Endothelial cell of umbilical vein (primary cell): Measurements from ENCODE around the gene ANKK1. TPM values are rescaled to one million over a fixed set of nuclear protein-coding genes. Genes with fewer than 3 reads are reported as not detected.

Experiments
- BruUV-seq: library from RNA; stranded (reverse); fragments of 400-500 nt; replicated peaks from 2 replicates; lab custom pipeline; 2021; lab: Mats Ljungman, UMichigan
- CTCF ChIA-PET: fragments of 300-600, 350-600 bp; sonication (Branson Sonifier 250); formaldehyde crosslinking; loops from one replicate; lab custom pipeline; 2021; ENCODE audit warnings: antibody characterized with exemption, inconsistent platforms; lab: Charles Lee
- POLR2A ChIA-PET: fragments of 300-600, 350-600 bp; sonication (Branson Sonifier 250); formaldehyde crosslinking; loops from one replicate; lab custom pipeline; 2021; ENCODE audit warnings: antibody characterized with exemption, inconsistent platforms; lab: Charles Lee
- DNase-seq: peaks from one replicate; pipeline ENCODE4 v3.0.0-alpha.2; 2011; ENCODE audit warnings: low read depth, low spot score
- FAIRE-seq: peaks from 2 replicates; lab custom pipeline; 2011; peaks lifted over from hg19 to GRCh38; lab: Jason Lieb, UNC
- H2AFZ ChIP-seq: 2 replicates; pipeline ENCODE4 v1.6.0; 2012; ENCODE audit warnings: low read depth, low read length, control low read depth, inconsistent platforms
- H3K27ac ChIP-seq: 2 replicates; pipeline ENCODE4 v1.5.1; 2011; ENCODE audit warnings: low read depth, mild to moderate bottlenecking, control low read depth, low read length, moderate library complexity; ENCODE audit not compliant: insufficient read depth
- H3K27me3 ChIP-seq, 2 experiments: 2 replicates each; pipeline versions ENCODE4 v1.6.0 to v1.6.1; 2011; ENCODE audit warnings: low read length in 2 of 2, mixed read lengths in 1 of 2; ENCODE audit not compliant: control insufficient read depth in 2 of 2, insufficient read depth in 2 of 2
- H3K36me3 ChIP-seq, 2 experiments: 2 replicates in 1 of 2; 3 replicates in 1 of 2; pipeline ENCODE4 v1.5.1; 2011; ENCODE audit warnings: low read length in 2 of 2, mild to moderate bottlenecking in 1 of 2, moderate library complexity in 1 of 2; ENCODE audit not compliant: control insufficient read depth in 2 of 2, insufficient read depth in 2 of 2; ENCODE audit errors: extremely low read depth in 1 of 2
- H3K4me1 ChIP-seq: 3 replicates; pipeline ENCODE4 v1.5.1; 2011; ENCODE audit warnings: mild to moderate bottlenecking, low read length; ENCODE audit not compliant: control insufficient read depth, insufficient read depth; ENCODE audit errors: extremely low read depth
- H3K4me2 ChIP-seq: 2 replicates; pipeline ENCODE4 v1.6.1; 2011; ENCODE audit warnings: low read length, control low read depth, mixed read lengths; ENCODE audit not compliant: insufficient read depth
- H3K4me3 ChIP-seq, 3 experiments: fragments of 200-600 bp in 1 of 3; sonication (generic), shearing (Covaris generic) in 1 of 3; replicated peaks in 1 of 3; 2 replicates each; pipeline ENCODE4 v1.5.1; 2011 to 2016; ENCODE audit warnings: control low read depth in 3 of 3, low read length in 3 of 3, mild to moderate bottlenecking in 2 of 3, inconsistent platforms in 1 of 3, low read depth in 1 of 3, moderate library complexity in 1 of 3; ENCODE audit not compliant: insufficient read depth in 1 of 3
- H3K79me2 ChIP-seq: 2 replicates; pipeline ENCODE4 v1.6.0; 2012; ENCODE audit warnings: low read length, inconsistent platforms; ENCODE audit not compliant: control insufficient read depth, insufficient read depth
- H3K9ac ChIP-seq: replicated peaks from 2 replicates; pipeline ENCODE3; 2011; ENCODE audit warnings: low read length, control low read depth; ENCODE audit not compliant: insufficient read depth; ENCODE audit errors: extremely low read depth
- H3K9me1 ChIP-seq: replicated peaks from 3 replicates; pipeline ENCODE4 v1.6.0; 2011; ENCODE audit warnings: mild to moderate bottlenecking, low read length; ENCODE audit not compliant: control insufficient read depth, insufficient read depth; ENCODE audit errors: extremely low read depth
- H3K9me3 ChIP-seq: replicated peaks from 2 replicates; pipeline ENCODE4 v1.5.1; 2012; ENCODE audit warnings: low read length, inconsistent platforms; ENCODE audit not compliant: control insufficient read depth, insufficient read depth
- H4K20me1 ChIP-seq: replicated peaks from 2 replicates; pipeline ENCODE3; 2011; ENCODE audit warnings: mild to moderate bottlenecking, low read length; ENCODE audit not compliant: control insufficient read depth, insufficient read depth; ENCODE audit errors: extremely low read depth
- EZH2 ChIP-seq: IDR thresholded peaks from 2 replicates; pipeline ENCODE4 v1.6.1; 2012; ENCODE audit warnings: borderline replicate concordance, low read depth, mild to moderate bottlenecking, moderate library complexity, low read length, inconsistent platforms; ENCODE audit not compliant: severe bottlenecking
- FOS ChIP-seq: IDR thresholded peaks from 2 replicates; pipeline ENCODE4 v1.6.1; 2011; ENCODE audit warnings: mild to moderate bottlenecking, low read length, moderate library complexity, borderline replicate concordance; ENCODE audit not compliant: insufficient read depth
- GATA2 ChIP-seq: IDR thresholded peaks from 2 replicates; pipeline ENCODE4 v1.7.0; 2011; ENCODE audit warnings: low read depth, mild to moderate bottlenecking, moderate library complexity, mixed read lengths, low read length; ENCODE audit not compliant: insufficient read length, insufficient read depth
- JUN ChIP-seq: IDR thresholded peaks from 2 replicates; pipeline ENCODE4 v1.6.1; 2011; ENCODE audit warnings: borderline replicate concordance, low read depth; ENCODE audit not compliant: insufficient read length, insufficient read depth
- MYC ChIP-seq: IDR thresholded peaks from one replicate; pipeline ENCODE4 v1.6.1; 2011; ENCODE audit warnings: mild to moderate bottlenecking, low read depth, low read length
- POLR2A ChIP-seq: IDR thresholded peaks from 2 replicates; pipeline ENCODE4 v1.6.1; 2012; ENCODE audit warnings: low read depth, mild to moderate bottlenecking, control low read depth, low read length
- POLR2AphosphoS5 ChIP-seq: IDR thresholded peaks from 2 replicates; pipeline ENCODE4 v1.6.1; 2012; ENCODE audit warnings: low read depth, mild to moderate bottlenecking, control low read depth, low read length, moderate library complexity; ENCODE audit not compliant: insufficient read depth
- dilution Hi-C: fragments of 300-500 bp; cut with MboI; formaldehyde crosslinking; loops from one replicate; pipeline ENCODE4 v1.15.0; 2019; ENCODE audit warnings: low sequenced_read_pairs; ENCODE audit not compliant: extremely low pct_ligation_motif_present
- intact Hi-C: fragments of 100-400 bp; cut with micrococcal nuclease; formaldehyde crosslinking; loops from one replicate; pipeline ENCODE4 v1.10.0; 2022
- polyA plus RNA-seq, 4 experiments: library from polyadenylated mRNA; depleted of rRNA in 3 of 4; stranded (reverse) in 3 of 4; unstranded in 1 of 4; fragments of >200 nt; gene quantifications; 2 replicates each; pipeline versions ENCODE4 v1.2.1 to v1.2.3, GENCODE V29; 2011 to 2012; ENCODE audit warnings: missing spikeins in 1 of 4
- total RNA-seq: library from RNA; stranded (reverse); gene quantifications from 2 replicates; pipeline ENCODE4 v1.2.3, GENCODE V29; 2021
- TF ChIP-seq, protein P1 (sequence below): IDR thresholded peaks from 2 replicates; pipeline ENCODE4 v1.6.1; 2011; ENCODE audit not compliant: insufficient read depth, insufficient read length
- TF ChIP-seq, protein P2 (sequence below), 2 donors: IDR thresholded peaks; 1 replicate in 1 of 2; 2 replicates in 1 of 2; pipeline ENCODE4 v1.5.1; 2011; ENCODE audit warnings: low read length in 2 of 2, mild to moderate bottlenecking in 2 of 2, moderate library complexity in 2 of 2, control low read depth in 1 of 2, inconsistent platforms in 1 of 2, low read depth in 1 of 2; ENCODE audit not compliant: insufficient read depth in 1 of 2; ENCODE audit errors: extremely low read depth in 1 of 2

Gene ANKK1
- total and polyA plus RNA-seq, 2 donors (not counting 3 experiments of a cell fraction or from before 2014, with no cell fraction given) = not detected

- BruUV-seq = no TSS peak
- TF ChIP-seq MYC (no peak), EZH2 (no peak), POLR2AphosphoS5 (no peak), GATA2 (no peak), POLR2A (no peak), JUN (no peak), FOS (no peak)
- TF ChIP-seq, protein P1, sequence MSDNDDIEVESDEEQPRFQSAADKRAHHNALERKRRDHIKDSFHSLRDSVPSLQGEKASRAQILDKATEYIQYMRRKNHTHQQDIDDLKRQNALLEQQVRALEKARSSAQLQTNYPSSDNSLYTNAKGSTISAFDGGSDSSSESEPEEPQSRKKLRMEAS = no peak
- TF ChIP-seq, protein P2, sequence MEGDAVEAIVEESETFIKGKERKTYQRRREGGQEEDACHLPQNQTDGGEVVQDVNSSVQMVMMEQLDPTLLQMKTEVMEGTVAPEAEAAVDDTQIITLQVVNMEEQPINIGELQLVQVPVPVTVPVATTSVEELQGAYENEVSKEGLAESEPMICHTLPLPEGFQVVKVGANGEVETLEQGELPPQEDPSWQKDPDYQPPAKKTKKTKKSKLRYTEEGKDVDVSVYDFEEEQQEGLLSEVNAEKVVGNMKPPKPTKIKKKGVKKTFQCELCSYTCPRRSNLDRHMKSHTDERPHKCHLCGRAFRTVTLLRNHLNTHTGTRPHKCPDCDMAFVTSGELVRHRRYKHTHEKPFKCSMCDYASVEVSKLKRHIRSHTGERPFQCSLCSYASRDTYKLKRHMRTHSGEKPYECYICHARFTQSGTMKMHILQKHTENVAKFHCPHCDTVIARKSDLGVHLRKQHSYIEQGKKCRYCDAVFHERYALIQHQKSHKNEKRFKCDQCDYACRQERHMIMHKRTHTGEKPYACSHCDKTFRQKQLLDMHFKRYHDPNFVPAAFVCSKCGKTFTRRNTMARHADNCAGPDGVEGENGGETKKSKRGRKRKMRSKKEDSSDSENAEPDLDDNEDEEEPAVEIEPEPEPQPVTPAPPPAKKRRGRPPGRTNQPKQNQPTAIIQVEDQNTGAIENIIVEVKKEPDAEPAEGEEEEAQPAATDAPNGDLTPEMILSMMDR (IDR thresholded peaks at IDR 0.05; ENCODE audit: extremely low read depth in 1 of 2, insufficient read depth in 1 of 2, low read depth in 1 of 2, low read length in 2 of 2) = no peak
- Histone ChIP-seq H3K9ac (no peak overlapping the region), H3K36me3 (no peaks in the 10 kb centered on the region), H2AFZ (no peak overlapping the region), H3K9me3 (no peaks in the 10 kb centered on the region), H3K4me2 (no peak overlapping the region), H3K27ac (no peak overlapping the region), H3K27me3 (no peaks in the 10 kb centered on the region), H3K79me2 (no peaks in the 10 kb centered on the region), H3K4me1 (no peaks in the 10 kb centered on the region), H3K9me1 (no peaks in the 10 kb centered on the region), H3K4me3 (no peak overlapping the region), H4K20me1 (no peaks in the 10 kb centered on the region)
- POLR2A ChIA-PET = no interaction called here
- intact Hi-C loops (loop anchor here (5.0 kb wide), 1 partner anchor 162 kb away; no protein-coding TSS in a partner anchor), dilution Hi-C loops (no loop called here)
- DNase-seq (no peak), FAIRE-seq (no peak)
- CTCF ChIA-PET = no interaction called here
Measured at GRCh38 chr11:113370634-113371033, 16.9 kb upstream of the ANKK1 start.
